ENCODE data around the gene FOXB1.
A peak's percentile ranks its signal among the peaks of the same experiment; 100 is the strongest.

FOXB1 gene

GRCh38 chr15:59993950-59994401 lies 10.1 kb upstream of the FOXB1 start:
- in situ Hi-C loops (cut with MboI; ENCODE audit: low pct_unique_long_range_greater_than_20kb, low sequenced_read_pairs, unreplicated experiment) = no loop called here
- DNase-seq (ENCODE audit: low spot score) = peak; percentile 30
- peak; percentile 30 for TF ChIP-seq CTCF (IDR thresholded peaks at IDR 0.05; ENCODE audit: extremely low read depth, insufficient read depth, missing control alignments)

DNA sequence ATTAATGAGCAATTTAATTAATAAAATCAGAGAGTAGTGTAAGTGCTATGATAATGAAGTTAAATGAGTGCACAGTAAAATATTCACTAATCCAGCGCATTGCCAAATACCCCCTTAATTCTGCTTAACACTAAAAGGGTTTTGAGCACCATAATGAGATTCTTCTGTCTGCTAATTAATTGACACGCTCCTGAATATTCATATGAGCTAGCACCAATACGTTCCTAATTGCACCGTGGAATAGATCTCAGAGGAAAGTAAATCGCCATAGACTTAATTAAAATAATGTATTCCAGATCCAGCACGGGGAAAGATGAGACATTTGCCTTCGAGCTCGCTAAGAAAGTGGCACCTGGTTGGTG lies 9.6 kb upstream of the FOXB1 start:
- in situ Hi-C loops (cut with MboI; ENCODE audit: low pct_unique_long_range_greater_than_20kb, low sequenced_read_pairs, unreplicated experiment) = no loop called here
- TF ChIP-seq CTCF (IDR thresholded peaks at IDR 0.05; ENCODE audit: extremely low read depth, insufficient read depth, missing control alignments) = no peak
- peak; percentile 8 for DNase-seq (ENCODE audit: low spot score)

DNA sequence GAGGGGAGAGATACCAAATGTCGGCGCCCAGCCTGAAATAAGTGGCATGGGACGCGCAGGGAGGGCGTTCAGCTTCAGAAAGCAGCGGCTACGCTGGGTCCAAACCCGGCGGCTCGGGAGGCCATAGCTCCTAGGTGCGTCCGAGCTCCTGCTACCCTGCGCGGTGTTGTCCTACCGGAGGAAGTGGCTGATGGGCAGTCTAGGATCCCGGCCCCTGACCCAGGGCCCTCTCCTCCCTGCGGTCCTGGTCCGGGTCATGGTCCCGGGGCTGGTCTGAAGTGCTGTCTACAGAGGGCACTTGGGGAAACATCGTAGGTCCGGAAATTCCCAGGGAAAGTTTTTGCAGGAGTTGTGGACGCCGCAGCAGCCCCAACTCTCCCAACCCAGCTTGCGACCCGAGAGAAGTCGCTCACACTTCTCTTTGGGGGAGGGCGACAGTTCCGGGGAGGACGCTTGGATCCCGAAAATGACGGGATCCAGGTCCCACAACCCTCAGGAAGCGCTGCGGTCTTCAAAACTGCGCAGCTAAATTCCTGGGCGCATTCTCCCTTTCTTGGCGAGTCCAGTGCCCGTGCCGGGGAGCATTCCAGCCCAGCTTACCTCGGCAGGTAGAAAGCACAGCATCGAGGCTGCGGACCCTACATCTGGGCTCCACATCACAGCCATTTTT lies 9.1 kb upstream of the FOXB1 start:
- in situ Hi-C loops (cut with MboI; ENCODE audit: low pct_unique_long_range_greater_than_20kb, low sequenced_read_pairs, unreplicated experiment) = no loop called here
- DNase-seq (ENCODE audit: low spot score) = peak; percentile 22
- no peak for TF ChIP-seq CTCF (IDR thresholded peaks at IDR 0.05; ENCODE audit: extremely low read depth, insufficient read depth, missing control alignments)

DNA sequence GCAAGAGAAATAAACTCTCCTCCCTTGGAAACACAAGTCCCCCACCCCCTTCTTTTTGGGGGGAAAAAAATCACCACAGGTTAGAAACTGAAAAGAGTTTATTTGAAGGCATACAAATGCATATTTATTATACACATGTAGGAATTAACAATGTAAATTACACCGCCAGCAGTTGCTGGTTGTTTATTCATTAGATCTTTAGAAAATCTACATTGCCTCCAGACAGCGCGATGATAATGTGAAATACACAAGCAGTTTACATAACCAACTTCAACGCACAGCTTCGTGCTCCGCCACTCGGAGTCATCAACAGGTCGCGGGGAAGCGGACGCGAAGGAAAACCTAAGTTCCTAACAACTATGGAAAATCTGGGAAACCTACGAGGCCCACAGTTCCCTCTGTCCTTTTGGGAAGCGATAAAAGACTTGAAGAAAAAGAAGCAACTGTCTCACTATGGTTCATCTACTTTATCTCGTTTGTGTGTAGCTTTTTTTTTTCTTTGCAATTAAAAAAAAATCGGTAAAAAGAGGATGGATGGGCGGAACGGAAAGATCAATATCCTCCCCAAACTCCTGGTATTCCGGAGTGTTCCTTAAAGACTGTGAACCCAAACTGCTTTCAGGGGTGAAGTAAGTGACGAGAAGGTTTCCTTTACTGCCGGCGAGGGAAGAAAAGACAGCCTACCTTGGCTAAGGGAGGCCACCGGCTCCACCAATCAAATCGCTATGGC lies 8.4 kb upstream of the FOXB1 start:
- in situ Hi-C loops (cut with MboI; ENCODE audit: low pct_unique_long_range_greater_than_20kb, low sequenced_read_pairs, unreplicated experiment) = no loop called here
- no peak for DNase-seq (ENCODE audit: low spot score)
- no peak for TF ChIP-seq CTCF (IDR thresholded peaks at IDR 0.05; ENCODE audit: extremely low read depth, insufficient read depth, missing control alignments)

DNA sequence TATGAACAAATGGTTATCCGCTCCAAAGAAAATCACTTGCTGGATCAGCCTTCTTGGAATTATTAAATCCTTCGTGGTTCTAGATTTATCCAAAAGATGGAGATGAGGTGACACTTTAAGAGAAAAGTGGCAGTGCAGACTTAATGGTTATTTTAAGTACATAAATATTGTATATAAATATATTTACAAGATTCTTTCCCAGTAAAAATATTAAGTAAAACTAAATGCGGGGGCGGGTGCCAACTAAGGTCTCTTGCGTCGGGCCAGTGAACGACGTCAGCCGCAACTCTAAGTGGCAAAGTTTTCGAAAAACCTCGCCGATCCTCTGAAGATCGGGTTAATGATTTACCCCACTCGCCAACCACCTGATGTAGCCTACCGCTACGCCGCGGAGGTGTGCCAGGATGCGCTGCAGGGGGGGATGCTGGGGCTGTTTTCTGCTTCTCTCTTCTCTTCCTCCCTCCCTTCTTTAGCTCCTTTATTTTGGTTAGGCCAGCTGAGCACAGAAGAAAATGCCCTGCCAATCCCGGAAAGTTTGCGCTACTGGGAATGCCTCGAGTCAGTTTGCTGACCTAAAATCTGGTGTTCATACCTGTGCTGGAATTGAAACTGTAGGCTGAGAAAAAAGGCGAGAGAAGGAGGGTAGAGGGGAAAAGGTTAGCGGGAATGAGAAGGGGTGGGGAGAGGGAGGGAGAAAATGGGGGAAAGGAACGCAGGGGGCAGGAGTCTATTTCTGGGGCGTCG lies 7.6 kb upstream of the FOXB1 start:
- peak; percentile 18 for DNase-seq (ENCODE audit: low spot score)
- no peak for TF ChIP-seq CTCF (IDR thresholded peaks at IDR 0.05; ENCODE audit: extremely low read depth, insufficient read depth, missing control alignments)
- in situ Hi-C loops (cut with MboI; ENCODE audit: low pct_unique_long_range_greater_than_20kb, low sequenced_read_pairs, unreplicated experiment) = no loop called here

GRCh38 chr15:59997070-59997701 lies 6.9 kb upstream of the FOXB1 start:
- peak; percentile 36 for TF ChIP-seq CTCF (IDR thresholded peaks at IDR 0.05; ENCODE audit: extremely low read depth, insufficient read depth, missing control alignments)
- in situ Hi-C loops (cut with MboI; ENCODE audit: low pct_unique_long_range_greater_than_20kb, low sequenced_read_pairs, unreplicated experiment) = no loop called here
- DNase-seq (ENCODE audit: low spot score) = peak; percentile 75
